Muscle of leg (tissue), 16 donors: ENCODE results near the gene MTARC2. TPM values are rescaled to one million over a fixed set of nuclear protein-coding genes. Genes with fewer than 3 reads are reported as not detected.

Source experiments
- DNase-seq: peaks from one replicate; pipeline ENCODE4 v3.0.0; 2013
- H3K27ac ChIP-seq: one replicate; pipeline ENCODE4 v1.5.1; 2013; ENCODE audit warnings: mild to moderate bottlenecking, low read length, control low read depth
- H3K27me3 ChIP-seq: one replicate; pipeline ENCODE4 v1.6.1; 2013; ENCODE audit warnings: low read length; ENCODE audit not compliant: control insufficient read depth, insufficient read depth
- H3K36me3 ChIP-seq: one replicate; pipeline ENCODE4 v1.6.1; 2013; ENCODE audit warnings: low read length; ENCODE audit not compliant: control insufficient read depth, insufficient read depth
- H3K4me1 ChIP-seq: one replicate; pipeline ENCODE4 v1.6.1; 2013; ENCODE audit warnings: low read length; ENCODE audit not compliant: control insufficient read depth, insufficient read depth
- H3K4me3 ChIP-seq: one replicate; pipeline ENCODE4 v1.5.1; 2013; ENCODE audit warnings: low read length, control low read depth
- H3K9me3 ChIP-seq: replicated peaks from 2 replicates; pipeline ENCODE4 v1.6.1; 2013; ENCODE audit warnings: low read depth, low read length; ENCODE audit not compliant: control insufficient read depth
- WGBS: methylation state at CpG from one replicate; pipeline ENCODE4 v1.1.5; 2013; ENCODE audit warnings: missing lambda C conversion rate; ENCODE audit not compliant: insufficient coverage; 5-methylcytosine and 5-hydroxymethylcytosine counted together
- long read RNA-seq, 11 donors: transcript quantifications; one replicate each; lab custom pipeline, GENCODE V29; 2026
- polyA plus RNA-seq, 8 donors: library from polyadenylated mRNA; unstranded; fragments of 120-200 nt; gene quantifications; one replicate each; pipeline versions ENCODE4 v1.2.1 to v1.2.3, GENCODE V29; 2013; ENCODE audit warnings: inconsistent platforms in 1 of 8, low replicate concordance in 1 of 8; ENCODE audit not compliant: insufficient read length in 8 of 8, insufficient read depth in 1 of 8
- total RNA-seq: library from RNA; stranded (reverse); fragments of 120-200 nt; gene quantifications from one replicate; pipeline ENCODE4 v1.2.4, GENCODE V29; 2013

The MTARC2 gene
- total RNA-seq, result 7.0 TPM
- 10 to 100 TPM; 13.3 to 21.4 (median 16.4) TPM for polyA plus RNA-seq
- long read RNA-seq, donor 1, result 0 reads
- long read RNA-seq, donor 2, partial matches to known transcripts, result 0 of 1 reads
- long read RNA-seq, donor 2, other reads (novel, unspliced or antisense), result 0 of 1 reads
- long read RNA-seq, donor 3, partial matches to known transcripts, result 0 of 2 reads
- long read RNA-seq, donor 3, other reads (novel, unspliced or antisense), result 0 of 2 reads
- long read RNA-seq, donor 4, partial matches to known transcripts, result 0 of 1 reads
- long read RNA-seq, donor 4, other reads (novel, unspliced or antisense), result 0 of 1 reads
- long read RNA-seq, donor 5, partial matches to known transcripts, result 0 of 3 reads
- long read RNA-seq, donor 5, other reads (novel, unspliced or antisense), result 0 of 3 reads
- long read RNA-seq, donor 6, transcript MARC2-202 (8 exons, 2,134 nt), result major isoform, 5 of 6 reads
- long read RNA-seq, donor 6, partial matches to known transcripts, result 0 of 6 reads
- long read RNA-seq, donor 6, other reads (novel, unspliced or antisense), result 0 of 6 reads
- long read RNA-seq, donor 7, partial matches to known transcripts, result 0 of 2 reads
- long read RNA-seq, donor 7, other reads (novel, unspliced or antisense), result 0 of 2 reads
- long read RNA-seq, donor 8, result 0 reads
- long read RNA-seq, donor 9, result 0 reads
- long read RNA-seq, donor 10, partial matches to known transcripts, result 0 of 2 reads
- long read RNA-seq, donor 10, other reads (novel, unspliced or antisense), result 0 of 2 reads
- long read RNA-seq, donor 11, partial matches to known transcripts, result 0 of 3 reads
- long read RNA-seq, donor 11, other reads (novel, unspliced or antisense), result 0 of 3 reads

DNA sequence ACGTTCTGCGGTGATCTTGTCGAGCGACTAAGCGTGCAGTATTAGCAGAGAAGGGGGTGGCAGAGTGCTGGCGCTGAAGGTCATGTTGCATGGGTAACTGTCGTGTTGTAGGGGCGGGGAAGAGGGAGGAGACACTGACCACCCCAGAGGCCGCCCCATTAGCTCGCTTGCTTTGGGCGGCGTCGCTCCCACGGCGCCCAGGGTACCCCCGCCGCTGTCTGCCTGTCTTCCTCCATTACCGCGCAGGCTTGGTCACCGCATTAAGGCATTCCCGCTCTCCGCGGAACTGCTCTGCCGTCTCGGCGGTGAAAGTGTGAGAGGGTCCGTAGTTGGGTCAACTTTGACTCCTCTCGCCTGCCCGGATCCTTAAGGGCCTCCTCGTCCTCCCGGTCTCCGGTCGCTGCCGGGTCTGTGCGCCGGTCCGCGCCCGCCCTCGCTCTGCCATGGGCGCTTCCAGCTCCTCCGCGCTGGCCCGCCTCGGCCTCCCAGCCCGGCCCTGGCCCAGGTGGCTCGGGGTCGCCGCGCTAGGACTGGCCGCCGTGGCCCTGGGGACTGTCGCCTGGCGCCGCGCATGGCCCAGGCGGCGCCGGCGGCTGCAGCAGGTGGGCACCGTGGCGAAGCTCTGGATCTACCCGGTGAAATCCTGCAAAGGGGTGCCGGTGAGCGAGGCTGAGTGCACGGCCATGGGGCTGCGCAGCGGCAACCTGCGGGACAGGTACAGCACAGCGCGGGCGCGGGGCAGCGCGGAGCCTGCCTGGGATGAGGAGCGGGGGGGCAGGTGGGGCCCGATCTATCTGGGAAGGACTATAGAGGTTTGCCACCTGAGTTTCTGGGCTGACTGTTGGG, at the start of gene MTARC2:
TSS of gene MTARC2 (plus strand) at position 234 of the 846 bp plus-strand sequence. CDS start at position 444, 210 bp downstream.
- peaks cover 3% of the 10 kb centered on the region for H3K27me3 ChIP-seq
- DNase-seq, result peak; percentile 91
- WGBS, result under 1% methylated on average over 75 of the region's 77 CpGs
- H3K4me3 ChIP-seq, result peak within 1 kb of the TSS; percentile 74
- no peaks in the 10 kb centered on the region for H3K36me3 ChIP-seq
- peaks cover 41% of the 10 kb centered on the region for H3K4me1 ChIP-seq
- no peaks in the 10 kb centered on the region for H3K9me3 ChIP-seq
- peak within 1 kb of the TSS; percentile 80 for H3K27ac ChIP-seq

DNA sequence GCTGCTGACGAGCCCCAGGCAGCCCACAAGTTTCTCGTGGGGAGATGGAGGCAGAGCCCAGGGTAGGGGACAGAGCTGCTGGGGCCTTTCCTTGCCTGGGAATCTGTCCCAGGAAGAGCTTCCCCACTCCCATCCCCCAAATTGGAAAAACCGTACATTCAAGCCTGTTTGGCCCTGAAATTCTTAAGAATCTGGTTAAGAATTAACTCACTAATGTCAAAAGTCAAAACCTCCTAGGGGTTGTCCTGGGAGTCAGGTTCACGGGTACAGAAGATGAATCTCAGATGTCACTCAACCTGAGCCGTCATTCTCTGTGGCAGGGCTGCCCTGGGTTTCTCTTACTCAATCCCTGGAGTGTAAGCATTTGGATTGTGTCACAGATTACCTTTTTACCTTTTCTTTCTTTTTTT, 49.5 kb upstream of the MTARC2 start:
- no peak for DNase-seq
- Histone ChIP-seq H3K36me3 (no peaks in the 10 kb centered on the region), H3K4me1 (no peaks in the 10 kb centered on the region), H3K27ac (no peak overlapping the region), H3K27me3 (peaks cover 4% of the 10 kb centered on the region), H3K9me3 (no peaks in the 10 kb centered on the region), H3K4me3 (no peak overlapping the region)
- WGBS, result 33% methylated on average over 1 of the region's 5 CpGs

DNA sequence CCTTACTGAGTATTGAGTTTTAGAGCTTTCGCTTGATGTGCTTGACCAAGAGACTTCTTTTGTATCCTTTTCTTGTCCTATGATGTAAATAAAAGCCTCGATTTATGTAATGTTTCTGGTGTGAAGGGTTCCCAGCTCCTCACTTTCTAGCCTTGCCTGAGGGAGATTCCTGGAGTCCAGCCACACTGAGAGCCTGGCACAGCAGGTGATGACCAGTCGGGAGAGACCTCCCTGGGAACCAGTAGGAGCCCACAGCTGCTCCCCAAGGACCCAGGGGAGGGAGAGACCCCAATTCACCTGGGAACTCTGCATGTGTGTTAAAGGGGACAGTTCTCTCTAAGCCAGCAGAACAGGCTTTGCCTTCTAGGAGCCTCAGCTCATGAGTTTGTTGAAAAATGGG, 49.1 kb upstream of the MTARC2 start:
- H3K36me3 ChIP-seq, result no peaks in the 10 kb centered on the region
- H3K9me3 ChIP-seq, result no peaks in the 10 kb centered on the region
- H3K27ac ChIP-seq, result no peak overlapping the region
- DNase-seq, result no peak
- peaks cover 4% of the 10 kb centered on the region for H3K27me3 ChIP-seq
- no peak overlapping the region for H3K4me3 ChIP-seq
- WGBS, result 50% methylated on average over 1 of the region's 3 CpGs
- H3K4me1 ChIP-seq, result no peaks in the 10 kb centered on the region

DNA sequence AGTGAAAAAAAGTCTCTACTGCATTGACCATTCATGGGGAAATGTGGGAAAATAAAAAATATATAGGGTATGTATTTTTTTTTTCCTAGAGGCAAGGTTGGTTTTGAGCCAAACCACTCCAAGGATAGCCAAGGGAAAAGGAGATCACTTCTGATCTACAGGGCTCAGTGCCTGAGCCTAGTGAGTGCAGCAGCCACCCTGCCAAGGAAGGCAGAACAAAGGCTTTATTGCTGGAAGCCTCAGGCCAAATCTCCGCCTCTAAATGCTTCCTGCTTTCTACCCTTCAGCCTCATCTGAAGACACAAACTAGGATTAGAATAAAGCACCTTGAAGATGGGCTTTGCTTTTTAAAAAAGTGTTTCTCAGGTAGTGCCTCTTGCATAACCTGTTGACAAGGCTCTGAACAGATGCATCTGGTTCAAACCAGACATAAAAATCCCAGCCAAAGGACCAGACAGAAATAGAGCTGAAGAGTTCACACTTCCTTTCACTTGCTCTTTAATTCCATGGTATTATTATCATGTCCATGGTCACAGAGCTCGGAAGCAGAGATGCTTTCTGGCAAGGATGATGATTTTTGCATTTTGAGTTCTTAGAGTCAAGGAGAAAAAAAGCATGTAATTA, 47.5 kb upstream of the MTARC2 start:
- no peak overlapping the region for H3K27ac ChIP-seq
- peaks cover 4% of the 10 kb centered on the region for H3K27me3 ChIP-seq
- no CpG with 5 or more reads among the region's 2 CpGs for WGBS
- H3K4me1 ChIP-seq, result no peaks in the 10 kb centered on the region
- no peaks in the 10 kb centered on the region for H3K9me3 ChIP-seq
- H3K36me3 ChIP-seq, result no peaks in the 10 kb centered on the region
- DNase-seq, result peak; percentile 45
- no peak overlapping the region for H3K4me3 ChIP-seq

DNA sequence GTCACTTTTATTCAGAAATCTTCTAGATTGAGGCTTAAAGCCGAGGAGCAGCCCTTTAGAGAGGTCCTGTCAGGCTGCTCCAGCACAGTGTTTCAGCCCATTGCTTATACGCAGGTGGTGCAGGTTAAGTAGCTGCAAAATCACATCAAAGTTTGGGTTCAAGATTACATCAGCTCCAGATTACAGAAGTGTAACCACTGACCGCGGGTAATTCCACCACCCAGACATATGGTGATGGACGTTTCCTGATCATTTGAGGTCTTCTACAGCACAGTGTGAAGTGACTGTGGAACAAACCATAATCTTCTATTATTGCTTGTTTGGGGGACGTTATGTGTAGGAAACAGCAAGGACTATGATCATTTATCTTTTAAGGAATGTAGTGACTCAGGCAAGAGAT, 46.1 kb upstream of the MTARC2 start:
- DNase-seq, result no peak
- H3K4me1 ChIP-seq, result no peaks in the 10 kb centered on the region
- WGBS, result 83% methylated on average over 2 of the region's 6 CpGs
- peaks cover 4% of the 10 kb centered on the region for H3K27me3 ChIP-seq
- H3K27ac ChIP-seq, result no peak overlapping the region
- H3K36me3 ChIP-seq, result no peaks in the 10 kb centered on the region
- H3K4me3 ChIP-seq, result no peak overlapping the region
- no peaks in the 10 kb centered on the region for H3K9me3 ChIP-seq

DNA sequence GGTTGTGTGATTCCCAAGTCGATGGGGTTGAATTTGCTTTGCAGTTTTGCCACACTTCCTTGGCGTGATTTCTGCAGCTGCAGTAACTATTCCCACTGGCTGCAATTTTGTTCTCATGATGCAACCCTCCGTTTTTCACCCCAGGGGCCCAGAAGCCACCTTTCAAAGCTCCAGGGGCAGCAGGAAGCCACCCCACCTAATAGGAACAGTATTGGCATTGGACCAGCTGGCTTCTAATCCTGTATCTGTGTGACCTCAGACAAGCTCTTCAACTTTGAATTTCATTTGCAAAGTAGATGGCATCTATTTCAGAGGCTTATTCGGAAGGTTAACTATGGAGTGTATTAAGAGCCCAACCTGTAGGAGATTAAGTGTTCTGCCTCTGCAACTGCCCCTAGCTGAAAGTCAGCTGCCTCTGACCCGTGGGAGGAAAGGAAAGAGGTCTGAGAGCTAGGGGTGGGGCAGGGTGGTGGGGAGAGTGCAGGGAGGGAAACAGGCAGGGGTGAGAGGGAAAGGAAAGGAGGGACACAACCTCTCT, 45.3 kb upstream of the MTARC2 start:
- H3K27me3 ChIP-seq, result peaks cover 4% of the 10 kb centered on the region
- no peak for DNase-seq
- H3K27ac ChIP-seq, result no peak overlapping the region
- H3K36me3 ChIP-seq, result no peaks in the 10 kb centered on the region
- H3K4me3 ChIP-seq, result no peak overlapping the region
- 88% methylated on average over 4 of the region's 5 CpGs for WGBS
- H3K9me3 ChIP-seq, result no peaks in the 10 kb centered on the region
- H3K4me1 ChIP-seq, result no peaks in the 10 kb centered on the region

DNA sequence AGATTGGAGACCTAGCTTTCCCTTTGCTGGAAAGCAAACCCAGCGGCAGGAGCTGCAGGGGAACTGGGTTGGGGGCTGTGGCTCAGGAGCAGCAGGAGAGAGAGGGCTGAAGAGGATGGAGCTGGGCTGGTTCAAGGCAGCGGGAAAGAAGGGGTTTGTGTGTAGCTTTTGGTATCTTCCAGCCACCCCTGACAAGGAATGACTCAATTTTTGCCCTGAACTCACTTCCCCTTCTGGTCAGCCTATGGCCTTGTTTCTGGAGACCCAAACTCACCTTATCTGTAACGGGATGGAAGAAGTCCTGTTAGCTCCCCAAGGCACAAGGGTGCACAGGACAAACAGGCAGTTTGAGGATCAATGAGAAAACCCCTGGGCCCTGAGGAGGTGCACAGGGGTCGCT, 44.8 kb upstream of the MTARC2 start:
- DNase-seq, result no peak
- WGBS, result 80% methylated on average over 1 of the region's 4 CpGs
- no peaks in the 10 kb centered on the region for H3K4me1 ChIP-seq
- no peak overlapping the region for H3K4me3 ChIP-seq
- H3K9me3 ChIP-seq, result no peaks in the 10 kb centered on the region
- H3K36me3 ChIP-seq, result no peaks in the 10 kb centered on the region
- H3K27me3 ChIP-seq, result peaks cover 4% of the 10 kb centered on the region
- no peak overlapping the region for H3K27ac ChIP-seq

DNA sequence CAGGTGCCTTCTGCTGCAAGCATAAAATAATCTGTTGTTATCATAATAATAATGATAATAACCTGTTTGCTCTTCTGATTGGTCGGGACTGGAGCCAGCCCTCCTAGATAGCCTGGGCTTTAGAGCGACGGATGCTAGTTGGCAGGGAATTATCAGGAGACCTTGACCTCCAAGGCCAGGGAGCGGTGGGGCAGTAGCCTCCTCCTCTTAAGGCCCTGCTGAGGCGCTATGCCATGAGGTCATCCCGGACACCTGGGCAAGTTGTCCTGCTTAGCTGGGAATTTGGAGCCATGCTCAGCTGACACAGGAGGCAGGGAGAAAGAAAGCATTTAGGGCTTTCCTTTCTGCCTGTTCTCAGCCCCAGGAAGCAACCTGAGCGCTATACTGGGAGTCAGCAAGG, 42.3 kb upstream of the MTARC2 start:
- Histone ChIP-seq H3K4me1 (no peaks in the 10 kb centered on the region), H3K27me3 (peaks cover 4% of the 10 kb centered on the region), H3K4me3 (no peak overlapping the region), H3K27ac (no peak overlapping the region), H3K9me3 (no peaks in the 10 kb centered on the region), H3K36me3 (no peaks in the 10 kb centered on the region)
- no peak for DNase-seq
- WGBS, result 66% methylated on average over 4 of the region's 7 CpGs

DNA sequence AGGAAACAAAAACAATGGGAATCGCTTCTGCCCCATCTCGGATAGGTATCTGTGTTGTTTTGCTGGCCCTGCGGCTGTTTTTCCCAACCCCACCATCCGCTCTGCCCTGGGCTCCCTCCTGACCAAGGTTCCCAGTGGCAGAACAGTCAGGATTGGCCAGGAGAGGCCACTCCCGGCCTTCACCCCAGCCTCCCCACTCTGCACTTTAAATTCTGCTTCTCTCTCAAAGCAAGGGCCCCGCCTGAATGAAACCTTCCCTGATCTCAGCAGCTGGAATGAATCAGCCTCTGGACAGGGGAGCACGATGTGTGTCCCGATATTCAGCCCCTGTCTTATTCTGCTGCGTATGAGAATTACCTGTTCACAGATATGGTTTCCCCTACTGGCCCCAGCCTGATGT, 41.6 kb upstream of the MTARC2 start:
- H3K4me1 ChIP-seq, result no peaks in the 10 kb centered on the region

More for the DNA sequence above, 41.6 kb upstream of the MTARC2 start:
- H3K4me3 ChIP-seq, result no peak overlapping the region
- WGBS, result 26% methylated on average over 8 of the region's 9 CpGs
- no peak overlapping the region for H3K27ac ChIP-seq
- peaks cover 4% of the 10 kb centered on the region for H3K27me3 ChIP-seq
- no peaks in the 10 kb centered on the region for H3K36me3 ChIP-seq
- H3K9me3 ChIP-seq, result no peaks in the 10 kb centered on the region
- DNase-seq, result no peak
